ENCODE data around the gene DOCK9. TPM values are rescaled to one million over a fixed set of nuclear protein-coding genes. Genes with fewer than 3 reads are reported as not detected.

Gene DOCK9
- total and polyA plus RNA-seq, 2 donors (not counting 3 experiments of a cell fraction or from before 2014, with no cell fraction given) = 147 to 323 TPM

- no peak overlapping the region for H3K4me3 ChIP-seq (replicated peaks in 1 of 3; ENCODE audit: insufficient read depth in 1 of 3, low read depth in 1 of 3, low read length in 3 of 3)
- no peak overlapping the region for H3K9ac ChIP-seq (replicated peaks; ENCODE audit: extremely low read depth, insufficient read depth, low read length)
- no peaks in the 10 kb centered on the region for H3K79me2 ChIP-seq (ENCODE audit: control insufficient read depth, insufficient read depth, low read length)
- DNase-seq (ENCODE audit: low read depth, low spot score) = no peak
- dilution Hi-C loops (cut with MboI; ENCODE audit: extremely low pct_ligation_motif_present, low sequenced_read_pairs) = no loop called here
- TF ChIP-seq JUN (IDR thresholded peaks at IDR 0.05; ENCODE audit: borderline replicate concordance, insufficient read depth, insufficient read length, low read depth) = no peak
- peaks cover 32 to 35% of the 10 kb centered on the region in 2 experiments for H3K36me3 ChIP-seq (ENCODE audit: control insufficient read depth in 2 of 2, extremely low read depth in 1 of 2, insufficient read depth in 2 of 2, low read length in 2 of 2)
- POLR2A ChIA-PET = no interaction called here
- FAIRE-seq = no peak
- H3K4me2 ChIP-seq (ENCODE audit: insufficient read depth, low read length) = no peak overlapping the region
- no peak overlapping the region for H2AFZ ChIP-seq (ENCODE audit: low read depth, low read length)
- CTCF ChIA-PET = no interaction called here
- H3K4me1 ChIP-seq (ENCODE audit: control insufficient read depth, extremely low read depth, insufficient read depth, low read length) = no peaks in the 10 kb centered on the region
- no peaks in the 10 kb centered on the region for H3K9me1 ChIP-seq (replicated peaks; ENCODE audit: control insufficient read depth, extremely low read depth, insufficient read depth, low read length)
- no peaks in the 10 kb centered on the region for H3K9me3 ChIP-seq (replicated peaks; ENCODE audit: control insufficient read depth, insufficient read depth, low read length)
- BruUV-seq (replicated peaks) = no TSS peak
- H3K27ac ChIP-seq (ENCODE audit: insufficient read depth, low read depth, low read length) = no peak overlapping the region
- H3K27me3 ChIP-seq (ENCODE audit: control insufficient read depth in 2 of 2, insufficient read depth in 2 of 2, low read length in 2 of 2) = no peaks in the 10 kb centered on the region
- intact Hi-C loops (cut with micrococcal nuclease) = no loop called here
- no peaks in the 10 kb centered on the region for H4K20me1 ChIP-seq (replicated peaks; ENCODE audit: control insufficient read depth, extremely low read depth, insufficient read depth, low read length)
Measured at GRCh38 chr13:98835156-98835555, 142.7 kb downstream of the DOCK9 start.

DNA sequence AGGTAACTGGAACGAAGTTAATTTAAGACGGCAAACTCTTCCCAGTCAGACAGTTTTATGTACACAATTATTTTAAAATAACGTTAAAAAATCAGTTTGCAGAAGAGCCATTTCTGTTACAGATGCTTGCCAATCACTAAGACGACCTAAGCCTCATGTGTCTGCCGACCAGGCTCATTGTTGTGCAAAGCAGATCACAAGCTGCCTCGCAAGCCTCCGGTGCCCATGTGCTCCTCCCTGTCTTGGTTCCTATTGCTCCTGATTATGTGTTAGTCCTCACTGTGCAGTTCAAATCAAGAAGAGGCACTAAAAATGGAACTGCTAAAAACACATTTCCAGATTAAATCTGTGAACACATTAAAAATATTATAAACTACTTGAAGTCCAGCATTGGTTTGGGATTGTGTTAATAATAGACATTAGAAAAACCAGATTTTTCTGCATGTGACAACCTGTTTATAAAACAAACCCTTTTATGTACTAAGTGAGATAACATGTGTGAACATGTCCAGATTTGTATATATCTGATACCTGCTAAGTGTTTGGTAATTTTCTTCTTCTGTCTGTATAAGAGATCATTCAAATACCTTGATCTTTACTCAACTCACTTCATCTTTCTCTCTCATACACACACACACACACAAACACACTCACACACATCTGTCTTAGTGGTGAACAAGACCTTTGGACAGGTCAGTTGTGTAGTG is 143.5 kb downstream of the DOCK9 start:
- POLR2A ChIA-PET = no interaction called here

More for the DNA sequence above, 143.5 kb downstream of the DOCK9 start:
- BruUV-seq (replicated peaks) = no TSS peak
- intact Hi-C loops (cut with micrococcal nuclease) = no loop called here
- Histone ChIP-seq H3K4me1 (ENCODE audit: control insufficient read depth, extremely low read depth, insufficient read depth, low read length) (no peaks in the 10 kb centered on the region), H3K4me2 (ENCODE audit: insufficient read depth, low read length) (no peak overlapping the region), H3K9me3 (replicated peaks; ENCODE audit: control insufficient read depth, insufficient read depth, low read length) (no peaks in the 10 kb centered on the region), H3K4me3 (replicated peaks in 1 of 3; ENCODE audit: insufficient read depth in 1 of 3, low read depth in 1 of 3, low read length in 3 of 3) (no peak overlapping the region), H3K36me3 (ENCODE audit: control insufficient read depth in 2 of 2, extremely low read depth in 1 of 2, insufficient read depth in 2 of 2, low read length in 2 of 2) (peaks cover 35 to 39% of the 10 kb centered on the region in 2 experiments), H3K9me1 (replicated peaks; ENCODE audit: control insufficient read depth, extremely low read depth, insufficient read depth, low read length) (no peaks in the 10 kb centered on the region), H4K20me1 (replicated peaks; ENCODE audit: control insufficient read depth, extremely low read depth, insufficient read depth, low read length) (no peaks in the 10 kb centered on the region), H3K27ac (ENCODE audit: insufficient read depth, low read depth, low read length) (no peak overlapping the region), H3K79me2 (ENCODE audit: control insufficient read depth, insufficient read depth, low read length) (no peaks in the 10 kb centered on the region), H2AFZ (ENCODE audit: low read depth, low read length) (no peak overlapping the region), H3K27me3 (ENCODE audit: control insufficient read depth in 2 of 2, insufficient read depth in 2 of 2, low read length in 2 of 2) (no peaks in the 10 kb centered on the region), H3K9ac (replicated peaks; ENCODE audit: extremely low read depth, insufficient read depth, low read length) (no peak overlapping the region)
- CTCF ChIA-PET = no interaction called here
- DNase-seq (ENCODE audit: low read depth, low spot score) (no peak), FAIRE-seq (no peak)
- TF ChIP-seq POLR2A (IDR thresholded peaks at IDR 0.05; ENCODE audit: low read depth, low read length) (no peak), GATA2 (IDR thresholded peaks at IDR 0.05; ENCODE audit: insufficient read depth, insufficient read length, low read depth, low read length) (no peak), CTCF (IDR thresholded peaks at IDR 0.05; ENCODE audit: extremely low read depth in 1 of 2, insufficient read depth in 1 of 2, low read depth in 1 of 2, low read length in 2 of 2) (no peak), MAX (IDR thresholded peaks at IDR 0.05; ENCODE audit: insufficient read depth, insufficient read length) (no peak), POLR2AphosphoS5 (IDR thresholded peaks at IDR 0.05; ENCODE audit: insufficient read depth, low read depth, low read length) (no peak), JUN (IDR thresholded peaks at IDR 0.05; ENCODE audit: borderline replicate concordance, insufficient read depth, insufficient read length, low read depth) (no peak), EZH2 (IDR thresholded peaks at IDR 0.05; ENCODE audit: borderline replicate concordance, low read depth, low read length, severe bottlenecking) (no peak), MYC (IDR thresholded peaks at IDR 0.05; ENCODE audit: low read depth, low read length) (no peak), FOS (IDR thresholded peaks at IDR 0.05; ENCODE audit: borderline replicate concordance, insufficient read depth, low read length) (no peak)
- dilution Hi-C loops (cut with MboI; ENCODE audit: extremely low pct_ligation_motif_present, low sequenced_read_pairs) = no loop called here

All from endothelial cell of umbilical vein (primary cell).